NCI-H146 (cell line): ENCODE data around the gene SPIRE1.

ENCODE experiments used
- DNase-seq: peaks from one replicate; lab custom pipeline; 2025; lab: John Stamatoyannopoulos, UW

SPIRE1 gene

DNA sequence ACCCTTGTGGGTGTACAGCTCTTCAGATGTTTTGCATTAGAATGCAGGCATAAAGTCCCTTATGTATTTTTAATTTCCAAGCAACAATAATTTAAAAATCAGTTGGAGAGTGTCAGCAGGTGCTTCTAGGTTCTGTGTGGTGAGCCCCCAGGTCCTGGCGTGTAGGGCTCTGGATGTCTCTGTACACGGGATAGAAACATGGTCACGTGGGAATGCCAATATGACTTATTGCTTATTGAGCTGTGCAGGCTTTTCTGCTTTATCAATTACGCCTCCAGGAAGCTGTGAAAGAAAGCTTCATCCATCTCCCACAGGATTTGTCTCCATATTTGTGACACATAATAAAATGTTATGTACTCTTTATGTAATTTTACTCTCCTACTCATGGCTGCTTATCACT is 212.4 kb downstream of the SPIRE1 start:
- DNase-seq, result no peak

- no peak for DNase-seq
Measured at GRCh38 chr18:12443551-12443950, 214.4 kb downstream of the SPIRE1 start.

DNA sequence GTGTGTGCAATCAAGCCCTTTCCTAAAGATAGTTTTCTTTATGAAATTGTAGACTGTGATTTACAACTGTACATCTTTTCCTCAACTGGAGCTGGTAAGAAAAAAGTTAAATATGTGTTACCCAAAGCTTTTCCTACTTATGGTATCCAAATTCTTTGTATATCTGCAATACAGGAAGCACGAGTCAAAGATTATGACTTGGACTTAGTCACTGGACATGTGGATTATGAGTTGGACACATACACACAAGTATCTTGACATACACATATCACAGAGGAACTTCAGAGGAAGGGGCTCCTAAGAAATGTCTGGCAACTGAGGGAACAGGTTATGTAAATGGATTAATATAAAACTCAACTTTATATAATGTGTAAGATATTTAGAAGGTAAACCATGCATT is 215.0 kb downstream of the SPIRE1 start:
- no peak for DNase-seq

DNA sequence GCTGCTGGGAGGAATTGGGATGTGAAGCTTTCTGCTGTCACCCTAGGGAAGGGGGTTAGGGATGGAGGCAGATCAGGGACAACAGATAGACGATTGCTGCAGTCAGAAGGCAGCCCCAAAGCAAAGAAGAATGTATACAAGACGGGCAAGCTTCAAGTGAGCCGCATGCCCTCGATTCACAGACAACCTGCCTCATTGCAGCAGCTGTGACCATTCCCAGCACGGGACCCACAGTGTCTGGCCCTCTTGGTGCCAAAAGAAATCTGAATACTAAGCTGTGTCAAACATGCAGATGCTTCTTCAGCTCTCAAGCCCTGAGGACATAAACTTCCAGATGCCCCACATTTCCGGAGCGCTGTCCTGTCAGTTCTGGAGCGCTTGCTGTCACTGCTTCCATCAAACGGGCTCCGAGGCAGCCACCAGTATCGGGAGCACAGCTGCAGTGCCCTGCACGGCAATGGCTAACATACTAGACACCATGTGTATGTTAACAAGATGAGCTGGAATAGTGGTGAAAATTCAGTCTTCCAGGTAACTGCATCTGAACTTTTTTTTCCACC is 216.4 kb downstream of the SPIRE1 start:
- DNase-seq, result no peak

DNA sequence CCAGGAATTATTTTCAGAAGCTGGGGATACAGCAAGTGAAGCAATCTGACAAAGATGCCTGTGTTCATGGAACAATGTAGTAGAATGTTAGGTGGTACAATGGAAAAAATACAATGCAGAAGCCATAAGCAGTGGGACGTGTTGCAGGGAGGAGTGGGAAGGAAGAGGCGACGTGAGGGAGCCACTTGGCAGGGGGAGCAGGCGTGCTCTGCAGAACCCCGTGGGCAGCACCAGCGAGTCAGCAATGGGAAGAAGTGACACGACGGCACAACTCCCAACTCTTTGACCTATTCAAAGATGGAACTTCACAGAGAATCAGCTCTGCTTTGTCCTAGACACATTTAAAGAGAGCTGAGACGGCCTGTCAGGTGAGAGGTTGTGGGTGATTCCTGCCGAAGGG is 219.7 kb downstream of the SPIRE1 start:
- DNase-seq, result no peak

GRCh38 chr18:12435867-12436266 is 222.0 kb downstream of the SPIRE1 start:
- DNase-seq, result no peak

DNA sequence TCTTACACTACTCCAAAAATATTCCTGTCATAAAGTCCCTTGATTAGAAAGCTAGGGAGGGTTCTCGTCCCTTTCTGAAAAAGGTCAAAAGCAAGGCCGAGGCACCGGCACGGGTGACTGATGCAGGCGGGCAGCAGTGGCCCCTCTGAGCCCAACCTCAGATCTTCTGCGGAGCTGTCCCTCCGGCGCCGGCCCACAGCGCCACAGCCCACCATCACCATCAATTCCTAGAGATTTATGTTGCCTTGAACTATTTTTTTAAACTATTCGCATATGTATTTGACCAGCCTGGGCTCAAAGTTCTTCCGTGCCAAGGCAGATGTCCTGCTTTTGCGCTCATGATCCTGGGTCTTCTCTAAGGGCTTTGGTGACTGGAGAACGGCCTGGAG is 223.4 kb downstream of the SPIRE1 start:
- no peak for DNase-seq

GRCh38 chr18:12433829-12434540 is 223.9 kb downstream of the SPIRE1 start:
- DNase-seq, result no peak

DNA sequence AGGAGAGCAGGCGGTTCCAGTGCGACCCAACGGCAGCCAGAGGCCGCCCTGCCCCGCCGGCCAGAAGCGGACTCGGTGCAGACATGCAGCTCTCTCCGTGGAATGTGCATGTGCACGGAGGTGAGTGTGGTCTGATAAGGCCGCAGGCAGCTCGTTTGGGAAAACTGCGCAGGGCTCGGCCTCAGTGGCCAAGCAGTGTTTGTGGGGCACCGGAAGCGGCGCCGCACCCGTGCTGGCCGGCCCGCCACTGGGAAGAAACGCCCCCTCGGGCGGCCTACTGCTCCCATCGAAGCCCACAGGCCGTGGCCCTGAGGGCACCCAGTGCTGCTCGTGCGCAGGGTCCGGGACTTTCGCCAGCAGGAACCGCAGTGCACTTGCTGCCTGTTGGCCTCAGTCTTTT is 225.0 kb downstream of the SPIRE1 start:
- DNase-seq, result no peak

GRCh38 chr18:12432196-12432595 is 225.7 kb downstream of the SPIRE1 start:
- no peak for DNase-seq

GRCh38 chr18:12431561-12431960 is 226.3 kb downstream of the SPIRE1 start:
- no peak for DNase-seq

DNA sequence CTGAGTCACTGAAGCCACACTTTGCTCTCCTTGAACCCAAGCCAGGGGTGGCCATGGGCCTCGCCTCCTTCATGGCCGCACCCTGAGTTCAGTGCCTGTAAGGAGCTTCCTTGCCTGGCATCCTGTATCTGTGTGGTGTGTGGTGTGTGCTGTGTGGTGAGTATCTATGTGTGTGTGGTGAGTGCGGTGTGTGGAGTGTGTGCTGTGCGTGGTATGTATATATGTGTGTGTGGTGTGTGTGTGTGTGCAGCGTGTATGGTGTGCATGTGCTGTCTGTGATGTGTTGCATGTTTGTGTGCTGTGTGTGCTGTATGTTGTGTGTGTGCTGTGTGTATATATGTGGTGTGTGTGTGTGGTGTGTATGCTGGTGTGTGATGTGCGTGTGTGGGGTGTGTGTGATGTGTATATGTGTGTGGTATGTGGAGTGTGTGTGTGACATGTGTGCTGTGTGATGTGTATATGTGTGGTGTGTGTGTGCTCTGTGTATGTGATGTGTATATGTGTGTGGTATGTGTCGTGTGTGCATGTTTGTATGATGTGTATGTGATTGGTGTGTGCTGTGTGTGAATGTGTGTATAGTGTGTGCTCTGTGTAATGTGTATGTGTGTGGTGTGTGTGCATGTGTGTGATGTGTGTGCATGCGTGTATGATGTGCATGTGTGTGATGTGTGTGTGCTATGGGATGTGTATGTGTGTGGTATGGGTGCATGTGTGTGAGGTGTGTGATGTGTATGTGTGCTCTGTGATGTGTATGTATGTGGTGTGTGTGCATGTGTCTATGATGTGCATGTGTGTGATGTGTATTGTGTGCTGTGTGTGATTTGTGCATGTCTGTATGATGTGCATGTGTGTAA is 227.5 kb downstream of the SPIRE1 start:
- no peak for DNase-seq

GRCh38 chr18:12429556-12429955 is 228.4 kb downstream of the SPIRE1 start:
- no peak for DNase-seq

GRCh38 chr18:12428923-12429322 is 229.0 kb downstream of the SPIRE1 start:
- DNase-seq, result no peak

DNA sequence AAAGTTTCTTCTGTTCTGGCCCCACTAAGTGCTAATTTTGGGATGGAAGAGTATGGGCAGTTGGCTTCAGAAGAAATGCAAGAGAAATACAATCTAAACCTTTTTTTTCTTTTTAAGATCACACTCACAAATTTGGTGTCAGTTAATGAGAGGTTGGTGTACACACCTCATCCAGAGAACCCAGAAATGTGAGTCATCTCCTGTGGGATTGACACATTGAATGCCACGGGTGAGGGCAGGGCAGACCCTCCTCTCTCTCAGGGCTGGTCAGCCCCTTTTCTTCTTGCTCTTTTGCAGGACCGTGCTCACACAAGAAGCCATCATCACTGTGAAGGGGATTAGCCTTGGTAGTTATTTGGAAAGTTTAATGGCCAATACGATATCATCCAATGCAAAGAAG is 231.0 kb downstream of the SPIRE1 start:
- DNase-seq, result no peak

DNA sequence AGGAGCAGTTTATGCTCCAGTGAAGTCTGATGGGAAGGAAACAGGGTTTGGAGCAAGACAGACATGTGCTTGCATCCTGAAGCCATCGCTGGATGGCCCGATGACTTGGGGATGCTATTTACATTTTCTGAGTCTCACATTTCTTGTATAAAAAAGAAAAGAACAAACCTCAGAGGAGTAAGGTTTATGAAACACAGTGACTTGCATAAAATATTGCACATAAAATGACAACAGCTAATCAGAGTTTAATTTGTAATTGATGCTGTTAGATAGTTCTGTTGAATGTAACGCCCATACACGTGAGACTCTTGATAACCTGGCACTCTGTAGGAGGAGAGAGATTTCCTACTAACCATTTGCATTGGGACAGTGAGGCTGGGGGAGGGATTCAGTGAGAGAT is 233.7 kb downstream of the SPIRE1 start:
- DNase-seq, result no peak

DNA sequence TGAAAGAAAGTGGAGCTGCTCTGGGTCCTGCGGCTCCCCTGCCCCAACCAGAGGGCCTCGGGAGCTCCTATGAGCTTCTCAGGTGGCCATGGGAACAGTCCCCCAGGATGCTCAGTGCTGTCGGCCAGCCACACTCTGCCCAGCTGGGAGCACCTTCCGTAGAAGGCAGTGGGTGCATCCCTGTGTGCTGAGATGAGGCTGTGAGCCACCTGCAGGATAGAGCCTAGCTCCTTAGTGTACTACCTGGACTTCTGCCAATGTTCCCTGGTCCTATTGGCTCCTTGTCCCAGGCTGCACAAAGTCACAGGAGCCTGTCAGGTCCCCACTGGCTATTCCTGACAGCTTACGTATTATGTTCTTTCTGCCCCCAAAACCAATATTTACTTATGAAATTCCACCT is 234.1 kb downstream of the SPIRE1 start:
- DNase-seq, result peak; percentile 68

GRCh38 chr18:12423393-12423792 is 234.5 kb downstream of the SPIRE1 start:
- peak; percentile 61 for DNase-seq

GRCh38 chr18:12422936-12423335 is 235.0 kb downstream of the SPIRE1 start:
- peak; percentile 61 for DNase-seq

GRCh38 chr18:12421732-12422131 is 236.2 kb downstream of the SPIRE1 start:
- no peak for DNase-seq

GRCh38 chr18:12420821-12421421 is 237.0 kb downstream of the SPIRE1 start:
- DNase-seq, result peak; percentile 96

- no peak for DNase-seq
Measured at GRCh38 chr18:12417687-12418086, 240.2 kb downstream of the SPIRE1 start.
